Thyroid gland (tissue), 4 donors: ENCODE measurements around the gene ATG4D.

ENCODE experiments used
- POLR2A ChIP-seq, 2 donors: fragments of 450-650 bp; IDR thresholded peaks; one replicate each; pipeline ENCODE4 v1.6.1; 2017; ENCODE audit warnings: antibody characterized with exemption in 2 of 2, mild to moderate bottlenecking in 2 of 2, moderate library complexity in 1 of 2
- TF ChIP-seq, protein P1 (sequence below), 6 experiments: fragments of 200-600 bp in 3 of 6; fragments of 450-650 bp in 3 of 6; sonication (generic) in 3 of 6; IDR thresholded peaks; one replicate each; pipeline ENCODE4 v1.5.1; 2016 to 2019; ENCODE audit warnings: antibody characterized with exemption in 6 of 6, mild to moderate bottlenecking in 2 of 6, inconsistent platforms in 1 of 6, moderate library complexity in 1 of 6

DNA sequence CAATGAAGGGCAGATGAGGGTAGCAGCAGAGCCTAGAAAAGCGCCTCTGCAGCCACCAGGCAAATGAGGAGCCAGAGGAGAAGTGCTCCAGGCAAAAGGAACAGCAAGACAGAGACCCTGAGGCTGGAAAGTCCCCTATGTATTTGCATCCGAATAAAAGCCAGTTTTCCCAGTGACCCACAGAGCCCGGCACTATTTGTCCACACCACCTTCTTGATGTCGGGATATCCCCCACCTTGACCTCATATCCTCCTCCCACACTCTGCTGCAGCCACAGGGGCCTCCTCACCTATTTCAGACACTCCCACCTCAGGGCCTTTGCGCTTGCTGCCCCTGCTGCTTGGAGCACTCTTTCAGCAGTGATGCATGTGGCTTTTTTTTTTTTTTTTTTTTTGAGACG is 6.6 kb downstream of the ATG4D start:
- TF ChIP-seq, protein P1, sequence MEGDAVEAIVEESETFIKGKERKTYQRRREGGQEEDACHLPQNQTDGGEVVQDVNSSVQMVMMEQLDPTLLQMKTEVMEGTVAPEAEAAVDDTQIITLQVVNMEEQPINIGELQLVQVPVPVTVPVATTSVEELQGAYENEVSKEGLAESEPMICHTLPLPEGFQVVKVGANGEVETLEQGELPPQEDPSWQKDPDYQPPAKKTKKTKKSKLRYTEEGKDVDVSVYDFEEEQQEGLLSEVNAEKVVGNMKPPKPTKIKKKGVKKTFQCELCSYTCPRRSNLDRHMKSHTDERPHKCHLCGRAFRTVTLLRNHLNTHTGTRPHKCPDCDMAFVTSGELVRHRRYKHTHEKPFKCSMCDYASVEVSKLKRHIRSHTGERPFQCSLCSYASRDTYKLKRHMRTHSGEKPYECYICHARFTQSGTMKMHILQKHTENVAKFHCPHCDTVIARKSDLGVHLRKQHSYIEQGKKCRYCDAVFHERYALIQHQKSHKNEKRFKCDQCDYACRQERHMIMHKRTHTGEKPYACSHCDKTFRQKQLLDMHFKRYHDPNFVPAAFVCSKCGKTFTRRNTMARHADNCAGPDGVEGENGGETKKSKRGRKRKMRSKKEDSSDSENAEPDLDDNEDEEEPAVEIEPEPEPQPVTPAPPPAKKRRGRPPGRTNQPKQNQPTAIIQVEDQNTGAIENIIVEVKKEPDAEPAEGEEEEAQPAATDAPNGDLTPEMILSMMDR (IDR thresholded peaks at IDR 0.05): no peak
- no peak for TF ChIP-seq POLR2A (IDR thresholded peaks at IDR 0.05)
